Tibial nerve (tissue), 3 donors: ENCODE results near the gene ZNF519.
"Not testable (repeated sequence)": the region's sequence is repeated elsewhere in the genome, so short reads cannot be mapped to it uniquely, and the experiment has no call there.

Source experiments
- POLR2A ChIP-seq, 2 donors: fragments of 450-650 bp; IDR thresholded peaks; one replicate each; pipeline ENCODE4 v1.6.1; 2017; ENCODE audit warnings: antibody characterized with exemption in 2 of 2, mild to moderate bottlenecking in 2 of 2, moderate library complexity in 2 of 2
- TF ChIP-seq, protein P1 (sequence below), 5 experiments: fragments of 200-600 bp in 3 of 5; fragments of 450-650 bp in 2 of 5; sonication (generic) in 3 of 5; IDR thresholded peaks; one replicate each; pipeline ENCODE4 v1.5.1; 2016 to 2019; ENCODE audit warnings: antibody characterized with exemption in 5 of 5, mild to moderate bottlenecking in 3 of 5, moderate library complexity in 2 of 5

DNA sequence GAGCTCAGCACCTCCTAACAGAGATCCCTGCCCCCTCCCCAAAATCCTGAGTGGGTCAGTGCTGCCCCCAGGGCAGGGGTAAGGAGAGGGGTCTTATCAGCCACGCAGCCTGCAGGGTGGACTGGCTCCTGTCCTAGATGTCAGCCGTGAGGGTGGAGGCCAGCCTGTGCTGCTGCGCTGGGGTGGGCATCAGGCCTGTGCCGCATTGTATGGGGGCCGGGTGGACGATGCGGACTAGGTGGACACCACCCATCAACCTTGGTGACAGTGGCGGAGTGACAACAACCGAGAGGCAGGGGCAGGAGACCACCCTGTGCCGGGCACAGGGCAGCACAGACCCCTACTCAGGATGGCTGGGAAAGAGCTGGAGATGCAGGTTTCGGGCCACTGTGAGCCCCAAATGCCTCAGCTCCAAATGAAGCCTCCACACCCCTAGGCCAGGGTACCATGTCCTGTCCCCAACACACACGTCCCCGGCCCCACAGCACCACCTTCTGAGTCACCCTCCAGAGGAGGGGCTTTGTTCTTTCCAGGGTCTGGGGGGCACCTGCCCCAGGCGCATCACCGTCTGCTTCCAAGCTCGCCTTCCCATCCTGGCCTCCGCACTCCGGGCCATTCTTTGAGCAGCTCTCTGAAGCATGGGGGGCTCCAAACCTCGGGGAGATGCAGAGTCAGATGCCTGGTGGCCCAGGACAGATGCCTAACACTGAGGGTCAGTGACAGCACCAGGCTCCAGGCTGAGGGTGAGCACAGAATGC, 13.5 kb upstream of the ZNF519 start:
- TF ChIP-seq POLR2A (IDR thresholded peaks at IDR 0.05), result not testable (repeated sequence)
- TF ChIP-seq, protein P1, sequence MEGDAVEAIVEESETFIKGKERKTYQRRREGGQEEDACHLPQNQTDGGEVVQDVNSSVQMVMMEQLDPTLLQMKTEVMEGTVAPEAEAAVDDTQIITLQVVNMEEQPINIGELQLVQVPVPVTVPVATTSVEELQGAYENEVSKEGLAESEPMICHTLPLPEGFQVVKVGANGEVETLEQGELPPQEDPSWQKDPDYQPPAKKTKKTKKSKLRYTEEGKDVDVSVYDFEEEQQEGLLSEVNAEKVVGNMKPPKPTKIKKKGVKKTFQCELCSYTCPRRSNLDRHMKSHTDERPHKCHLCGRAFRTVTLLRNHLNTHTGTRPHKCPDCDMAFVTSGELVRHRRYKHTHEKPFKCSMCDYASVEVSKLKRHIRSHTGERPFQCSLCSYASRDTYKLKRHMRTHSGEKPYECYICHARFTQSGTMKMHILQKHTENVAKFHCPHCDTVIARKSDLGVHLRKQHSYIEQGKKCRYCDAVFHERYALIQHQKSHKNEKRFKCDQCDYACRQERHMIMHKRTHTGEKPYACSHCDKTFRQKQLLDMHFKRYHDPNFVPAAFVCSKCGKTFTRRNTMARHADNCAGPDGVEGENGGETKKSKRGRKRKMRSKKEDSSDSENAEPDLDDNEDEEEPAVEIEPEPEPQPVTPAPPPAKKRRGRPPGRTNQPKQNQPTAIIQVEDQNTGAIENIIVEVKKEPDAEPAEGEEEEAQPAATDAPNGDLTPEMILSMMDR (IDR thresholded peaks at IDR 0.05), result not testable (repeated sequence)
